KOPT-K1 (cell line): ENCODE results near the gene MRC1.

Experiments
- H3K27ac ChIP-seq: fragments of 200-600 bp; sonication (generic); 2 replicates; pipeline ENCODE4 v1.5.1; 2016; ENCODE audit warnings: antibody characterized with exemption, mild to moderate bottlenecking, low read depth, low read length; ENCODE audit not compliant: poor library complexity, severe bottlenecking
- H3K36me3 ChIP-seq: fragments of 200-600 bp; sonication (generic); 2 replicates; pipeline ENCODE4 v1.5.1; 2017; ENCODE audit warnings: antibody characterized with exemption, mild to moderate bottlenecking, low read length, moderate library complexity; ENCODE audit not compliant: insufficient read depth
- H3K9me3 ChIP-seq: fragments of 200-600 bp; sonication (generic); 2 replicates; pipeline ENCODE4 v1.5.1; 2017; ENCODE audit warnings: antibody characterized with exemption, low read length, mild to moderate bottlenecking; ENCODE audit not compliant: insufficient read depth, poor library complexity, severe bottlenecking

The MRC1 gene

DNA sequence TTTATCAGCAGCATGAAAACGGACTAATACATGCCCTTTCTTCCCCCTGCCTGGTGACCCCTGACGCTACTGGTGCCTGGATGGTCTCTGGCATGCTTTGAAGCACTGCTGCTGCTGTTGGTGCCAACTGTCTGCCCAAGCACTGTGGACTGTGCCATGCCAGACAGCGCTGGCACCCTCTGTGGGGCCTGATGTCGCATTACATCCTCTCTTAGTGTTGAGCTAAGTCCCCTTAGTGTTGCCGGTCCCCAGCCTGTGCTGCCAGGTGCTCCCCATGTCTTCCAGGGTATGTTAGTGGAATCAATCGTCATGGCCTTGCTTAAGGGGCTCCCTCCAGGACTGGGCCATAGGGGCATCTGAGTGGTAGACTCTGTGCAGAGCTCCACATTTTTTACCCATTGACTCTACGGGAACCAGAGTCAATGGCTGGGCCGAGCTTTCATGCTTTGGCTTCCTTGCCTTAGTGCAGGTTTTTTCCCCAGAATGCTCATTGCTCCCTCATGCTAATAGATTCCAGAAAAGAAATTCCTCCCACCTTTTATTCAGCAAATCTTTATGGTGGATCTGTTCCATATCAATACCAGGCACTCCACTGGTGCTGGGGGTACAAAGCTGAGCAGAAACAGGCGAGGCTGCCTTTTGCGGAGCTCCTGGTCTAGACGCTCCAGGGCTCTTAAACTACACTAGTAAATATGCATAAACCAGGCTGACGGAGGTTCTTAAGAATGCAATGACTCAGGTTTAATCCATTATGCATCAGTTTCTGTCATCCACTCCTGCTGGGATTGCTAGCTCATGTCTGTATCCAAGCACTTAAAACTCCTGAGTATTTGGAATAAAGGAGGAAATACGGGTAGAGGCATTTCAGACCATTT, 21.8 kb upstream of the MRC1 start:
- no peaks in the 10 kb centered on the region for H3K9me3 ChIP-seq
- H3K36me3 ChIP-seq: no peaks in the 10 kb centered on the region
- H3K27ac ChIP-seq: no peak overlapping the region

- no peaks in the 10 kb centered on the region for H3K36me3 ChIP-seq
- no peaks in the 10 kb centered on the region for H3K9me3 ChIP-seq
- H3K27ac ChIP-seq: no peak overlapping the region
Measured at GRCh38 chr10:17788646-17789045, 20.5 kb upstream of the MRC1 start.

GRCh38 chr10:17789396-17789795, 19.8 kb upstream of the MRC1 start:
- Histone ChIP-seq H3K9me3 (no peaks in the 10 kb centered on the region), H3K27ac (no peak overlapping the region), H3K36me3 (no peaks in the 10 kb centered on the region)

DNA sequence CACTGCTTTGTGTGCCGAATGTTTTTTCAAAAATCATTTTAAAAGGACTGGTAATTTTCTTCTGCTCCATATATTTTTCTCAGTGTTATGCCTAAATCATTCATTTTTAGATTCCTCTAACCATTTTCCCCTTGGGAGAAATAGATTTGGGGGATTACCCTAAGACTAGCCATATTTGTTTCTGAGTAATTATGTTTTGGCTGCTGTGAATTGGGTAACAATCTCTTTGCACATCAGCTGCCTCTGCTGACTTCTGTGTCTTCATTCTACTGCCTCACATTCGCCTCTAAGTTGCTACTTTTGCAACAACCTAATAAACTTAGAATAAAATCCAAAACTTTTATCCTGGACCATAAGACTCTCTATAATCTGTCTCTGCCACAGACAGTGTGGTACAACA, 18.5 kb upstream of the MRC1 start:
- Histone ChIP-seq H3K36me3 (no peaks in the 10 kb centered on the region), H3K27ac (no peak overlapping the region), H3K9me3 (no peaks in the 10 kb centered on the region)

DNA sequence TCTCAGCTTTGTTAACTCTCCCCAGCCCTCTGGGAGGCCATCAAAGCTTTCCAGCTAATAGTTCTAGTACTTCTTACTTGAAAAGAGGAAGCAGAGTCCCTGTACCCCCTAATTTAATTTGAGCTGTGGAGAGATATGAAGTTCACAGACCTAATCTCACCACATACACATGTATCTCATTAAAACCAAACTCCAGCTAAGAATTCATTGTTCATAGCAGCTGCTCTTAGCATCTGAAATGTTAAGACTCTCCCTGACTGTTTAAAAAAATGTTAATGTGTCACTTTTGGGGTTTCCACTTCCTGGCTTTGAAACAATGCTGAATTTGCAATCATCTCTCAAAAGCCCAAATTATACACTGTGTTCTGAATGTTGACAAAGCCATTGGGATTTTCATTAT, 16.2 kb upstream of the MRC1 start:
- Histone ChIP-seq H3K9me3 (no peaks in the 10 kb centered on the region), H3K36me3 (no peaks in the 10 kb centered on the region), H3K27ac (no peak overlapping the region)

- Histone ChIP-seq H3K27ac (no peak overlapping the region), H3K9me3 (no peaks in the 10 kb centered on the region), H3K36me3 (no peaks in the 10 kb centered on the region)
Measured at GRCh38 chr10:17793823-17794644, 15.1 kb upstream of the MRC1 start.

DNA sequence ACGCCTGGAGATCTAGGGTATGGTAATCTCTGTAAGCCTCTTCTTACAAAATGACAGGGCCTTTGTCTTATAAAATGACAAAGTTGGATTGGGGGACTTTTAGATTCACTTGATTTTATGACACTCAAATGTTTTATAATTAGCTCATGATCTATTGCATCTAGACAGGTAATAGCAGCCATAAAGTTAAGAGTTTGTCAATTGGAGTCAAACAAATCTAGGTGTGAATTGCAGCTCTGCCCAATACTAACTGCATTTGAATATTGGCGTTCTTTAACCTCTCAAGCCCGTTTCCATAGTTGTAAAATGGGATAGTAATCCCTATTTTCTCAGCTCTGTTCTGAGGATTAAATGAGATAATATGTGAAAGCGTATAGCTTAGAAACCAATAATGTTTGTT, 14.1 kb upstream of the MRC1 start:
- H3K27ac ChIP-seq: no peak overlapping the region
- H3K9me3 ChIP-seq: no peaks in the 10 kb centered on the region
- H3K36me3 ChIP-seq: no peaks in the 10 kb centered on the region

DNA sequence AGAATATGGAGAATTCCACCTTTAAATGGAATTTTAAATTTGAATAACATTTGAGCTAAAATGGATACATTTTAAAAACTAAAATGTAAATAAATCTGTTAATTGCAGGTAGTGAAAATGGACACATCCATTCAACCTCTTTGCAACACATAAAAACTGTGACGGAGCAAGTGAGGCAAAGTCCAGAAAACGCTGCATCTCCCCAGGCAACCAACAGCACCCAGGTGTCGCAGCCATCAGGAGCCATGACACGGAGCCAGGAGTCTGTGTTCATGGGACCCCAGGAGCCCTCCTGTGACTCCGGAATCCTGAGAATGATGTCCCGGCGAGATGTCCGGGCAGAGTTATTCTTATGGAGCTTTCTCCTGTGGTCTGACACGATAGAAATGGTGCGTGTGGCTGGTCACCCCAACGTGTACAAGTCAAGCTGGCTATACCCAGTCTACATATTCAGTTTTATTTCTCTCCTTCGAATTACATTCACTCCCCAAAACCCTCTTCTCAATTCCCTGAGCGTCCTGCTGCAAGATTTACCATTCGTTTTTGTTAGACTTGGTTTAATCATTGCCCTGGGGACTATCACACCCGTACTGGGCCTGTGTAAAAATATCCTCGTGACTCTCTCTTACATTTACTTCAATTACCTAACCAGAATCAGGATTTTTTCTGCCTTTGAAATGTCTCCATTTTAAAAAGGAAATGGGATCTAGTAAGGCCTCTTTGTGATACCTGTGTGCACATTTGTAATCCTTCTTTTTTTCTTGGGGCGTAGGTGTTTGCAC, 13.1 kb upstream of the MRC1 start:
- Histone ChIP-seq H3K9me3 (no peaks in the 10 kb centered on the region), H3K27ac (no peak overlapping the region), H3K36me3 (no peaks in the 10 kb centered on the region)

DNA sequence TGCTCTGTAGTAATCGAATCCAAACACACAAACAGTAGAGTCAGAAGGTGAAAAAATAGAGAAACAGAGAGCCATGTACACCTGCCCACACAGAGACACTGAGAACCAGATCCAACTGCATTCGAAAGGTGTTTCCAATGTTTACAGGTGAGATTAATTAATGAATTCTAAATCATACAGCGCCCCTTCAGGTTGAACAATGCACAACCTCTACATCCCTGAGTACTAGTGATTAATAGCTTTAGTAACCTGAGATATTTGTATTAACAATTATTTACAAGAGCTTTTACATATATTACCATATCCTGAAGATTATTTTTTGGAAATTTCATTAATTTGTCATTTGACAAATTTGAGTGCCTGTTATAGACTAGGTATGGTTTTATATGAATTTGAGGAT, 7.6 kb upstream of the MRC1 start:
- Histone ChIP-seq H3K9me3 (no peaks in the 10 kb centered on the region), H3K36me3 (no peaks in the 10 kb centered on the region), H3K27ac (no peak overlapping the region)

- H3K27ac ChIP-seq: no peak overlapping the region
- no peaks in the 10 kb centered on the region for H3K36me3 ChIP-seq
- H3K9me3 ChIP-seq: no peaks in the 10 kb centered on the region
Measured at GRCh38 chr10:17802350-17802749, 6.8 kb upstream of the MRC1 start.

DNA sequence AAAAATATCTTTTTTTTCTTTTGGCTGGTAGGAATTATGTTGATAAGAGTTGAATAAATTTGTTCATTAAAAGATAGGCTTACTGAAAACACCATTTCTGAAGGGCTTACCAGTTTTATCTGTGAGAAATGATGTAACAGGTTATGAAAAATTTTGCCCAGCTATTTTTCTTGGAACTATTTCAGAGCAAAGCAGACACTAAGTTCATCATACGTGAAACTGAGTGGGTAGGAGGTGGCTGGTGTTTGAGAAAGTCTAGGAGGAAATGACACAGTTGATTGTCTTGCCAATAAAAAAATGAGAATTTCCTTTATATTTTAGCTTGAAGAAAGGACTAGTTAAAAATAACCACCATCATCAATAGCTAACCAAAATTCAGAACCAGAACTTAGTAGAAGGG, 6.2 kb upstream of the MRC1 start:
- Histone ChIP-seq H3K9me3 (no peaks in the 10 kb centered on the region), H3K36me3 (no peaks in the 10 kb centered on the region), H3K27ac (no peak overlapping the region)

GRCh38 chr10:17805330-17805729, 3.8 kb upstream of the MRC1 start:
- H3K9me3 ChIP-seq: no peaks in the 10 kb centered on the region
- H3K36me3 ChIP-seq: no peaks in the 10 kb centered on the region
- no peak overlapping the region for H3K27ac ChIP-seq

- Histone ChIP-seq H3K27ac (no peak overlapping the region), H3K9me3 (no peaks in the 10 kb centered on the region), H3K36me3 (no peaks in the 10 kb centered on the region)
Measured at GRCh38 chr10:17805921-17806577, 3.1 kb upstream of the MRC1 start.

- Histone ChIP-seq H3K9me3 (no peaks in the 10 kb centered on the region), H3K36me3 (no peaks in the 10 kb centered on the region), H3K27ac (no peak overlapping the region)
Measured at GRCh38 chr10:17811146-17811865, 2.2 kb downstream of the MRC1 start.
